Occipital lobe (tissue), 2 donors: ENCODE measurements around the gene PDZD4. TPM values are rescaled to one million over a fixed set of nuclear protein-coding genes. Genes with fewer than 3 reads are reported as not detected.

Experiments used
- DNase-seq: peaks from one replicate; lab custom pipeline; 2025; lab: John Stamatoyannopoulos, UW
- total RNA-seq: library from RNA; depleted of rRNA; stranded (reverse); fragments of >200 nt; gene quantifications from one replicate; pipeline ENCODE4 v1.2.3, GENCODE V29; 2014

Gene PDZD4
- total RNA-seq, 1 donor from 2014 or later, result 148 TPM

- no peak for DNase-seq
Measured at GRCh38 chrX:153771415-153772315, 58.7 kb downstream of the PDZD4 start.

- DNase-seq, result no peak
Measured at GRCh38 chrX:153770601-153771414, 59.5 kb downstream of the PDZD4 start.

GRCh38 chrX:153769865-153770600 is 60.3 kb downstream of the PDZD4 start:
- no peak for DNase-seq

GRCh38 chrX:153769158-153769864 is 61.0 kb downstream of the PDZD4 start:
- no peak for DNase-seq

GRCh38 chrX:153768311-153769157 is 61.8 kb downstream of the PDZD4 start:
- no peak for DNase-seq

GRCh38 chrX:153767674-153768055 is 62.7 kb downstream of the PDZD4 start:
- DNase-seq, result no peak

- DNase-seq, result no peak
Measured at GRCh38 chrX:153766871-153767673, 63.3 kb downstream of the PDZD4 start.

GRCh38 chrX:153766098-153766817 is 64.1 kb downstream of the PDZD4 start:
- DNase-seq, result peak; percentile 27

- peak; percentile 82 for DNase-seq
Measured at GRCh38 chrX:153765138-153766079, 64.9 kb downstream of the PDZD4 start.

- no peak for DNase-seq
Measured at GRCh38 chrX:153764786-153765137, 65.6 kb downstream of the PDZD4 start.

GRCh38 chrX:153763989-153764755 is 66.2 kb downstream of the PDZD4 start, which contains the start of gene PLXNB3:
PLXNB3 (plus strand) TSS chrX:153764249; CDS start chrX:153765536, 1,287 bp downstream.
- peak; percentile 71 for DNase-seq

- no peak for DNase-seq
Measured at GRCh38 chrX:153763298-153763932, 66.9 kb downstream of the PDZD4 start.

GRCh38 chrX:153762626-153763173 is 67.6 kb downstream of the PDZD4 start:
- DNase-seq, result no peak

- DNase-seq, result no peak
Measured at GRCh38 chrX:153761863-153762262, 68.5 kb downstream of the PDZD4 start.

GRCh38 chrX:153755136-153755535 is 75.2 kb downstream of the PDZD4 start:
- DNase-seq, result no peak
